GM12874 (cell line): ENCODE data around the gene WNT1.

Experiments used
- CTCF ChIP-seq: IDR thresholded peaks from 2 replicates; pipeline ENCODE4 v1.5.1; 2011; ENCODE audit warnings: low read depth, mild to moderate bottlenecking, control low read depth, low read length, moderate library complexity; ENCODE audit not compliant: insufficient read depth

Gene WNT1

GRCh38 chr12:48954061-48954460 is 24.1 kb upstream of the WNT1 start:
- TF ChIP-seq CTCF: no peak

- TF ChIP-seq CTCF: no peak
Measured at GRCh38 chr12:48954841-48955501, 23.2 kb upstream of the WNT1 start.

GRCh38 chr12:48956279-48957140 is 21.6 kb upstream of the WNT1 start:
- no peak; the same call in 1 of the 2 replicates for TF ChIP-seq CTCF

DNA sequence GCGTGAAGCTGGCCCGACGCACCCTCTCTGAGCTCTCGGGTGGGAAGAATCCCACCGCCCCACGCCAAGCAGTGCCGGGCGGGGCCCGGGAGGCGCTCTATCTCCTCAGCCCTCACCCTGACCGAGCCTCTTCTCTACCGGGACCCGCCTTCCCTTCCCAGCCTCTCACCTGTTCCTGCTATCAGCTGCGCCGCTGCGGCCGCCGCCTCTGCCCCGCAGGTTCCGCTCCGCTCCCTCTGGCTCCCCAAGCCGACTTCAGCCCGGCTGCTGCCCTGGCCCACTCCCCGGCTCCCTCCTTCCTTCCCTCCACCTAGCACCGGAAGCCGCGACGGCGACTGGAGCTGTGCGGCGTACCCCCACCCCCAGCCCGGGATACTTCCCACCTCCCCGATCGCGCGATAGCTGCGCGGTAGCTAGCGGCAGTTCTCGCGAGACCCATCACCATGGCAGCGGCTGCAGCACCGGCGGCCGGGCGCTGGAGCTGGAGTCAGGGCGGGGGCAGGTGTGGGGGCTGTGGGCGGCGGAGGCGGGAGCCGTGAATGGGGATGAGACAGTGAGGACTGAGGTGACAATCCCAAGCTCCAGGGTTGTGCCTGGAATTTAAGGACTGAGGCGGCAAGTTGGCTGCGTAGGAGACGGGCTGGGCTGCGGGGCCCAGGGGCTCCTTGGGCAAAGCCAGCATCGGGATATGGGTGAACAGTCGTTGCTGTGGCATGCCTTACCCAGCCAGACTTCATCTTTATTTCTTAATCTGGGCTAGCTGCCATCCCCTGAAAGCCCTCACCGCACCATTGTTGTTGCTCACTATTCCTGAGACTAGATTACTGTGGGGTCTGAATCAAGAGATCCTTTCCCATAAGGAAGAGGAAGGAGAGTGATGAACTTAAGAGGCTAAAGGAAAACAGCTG is 20.7 kb upstream of the WNT1 start, which contains the start of gene ARF3:
Gene ARF3 (minus strand): TSS at position 347 of the 908 bp plus-strand sequence. CDS start 16,392 bp downstream, outside the sequence.
- no peak for TF ChIP-seq CTCF

DNA sequence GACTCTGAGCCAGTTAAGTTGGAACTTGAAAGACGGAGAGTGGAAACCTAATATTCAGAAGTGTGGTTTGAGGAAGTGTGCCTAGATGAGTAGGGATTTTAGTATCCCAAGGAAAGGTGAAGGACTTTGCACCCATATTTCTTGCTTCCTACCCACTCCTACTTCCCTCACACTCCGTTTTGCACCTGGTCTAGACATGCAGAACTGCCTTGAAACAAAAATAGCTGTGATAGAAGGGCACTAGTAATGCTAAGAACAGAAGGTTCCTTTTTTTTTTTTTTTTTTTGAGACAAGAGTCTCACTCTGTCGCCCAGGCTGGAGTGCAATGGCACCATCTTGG is 20.1 kb upstream of the WNT1 start:
- no peak for TF ChIP-seq CTCF

DNA sequence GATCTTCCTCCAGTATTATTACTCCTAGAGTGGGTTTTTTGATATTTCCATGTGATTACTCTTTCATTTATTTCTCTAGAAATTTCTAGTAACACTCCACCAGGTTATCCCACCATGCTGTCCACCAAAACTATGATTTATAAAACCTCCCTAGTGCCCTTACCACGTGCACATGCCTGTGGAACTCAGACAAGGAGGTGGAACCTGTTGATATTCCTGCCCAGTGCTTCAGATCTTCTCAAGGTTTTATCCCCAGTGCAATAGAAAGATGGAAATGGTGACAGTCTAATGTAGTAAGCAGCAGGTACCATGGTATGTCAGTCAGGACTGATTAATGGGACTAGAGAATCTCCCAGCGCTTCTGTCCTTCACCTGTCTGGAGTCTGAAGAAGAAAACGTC is 17.3 kb upstream of the WNT1 start:
- TF ChIP-seq CTCF: no peak

- TF ChIP-seq CTCF: no peak
Measured at GRCh38 chr12:48961331-48961730, 16.8 kb upstream of the WNT1 start.
